PC-9 (cell line): ENCODE results near the gene C5orf58.

Experiments
- EZH2 ChIP-seq: fragments of 200-600 bp; sonication (generic); IDR thresholded peaks from 2 replicates; pipeline ENCODE4 v1.8.0; 2017; ENCODE audit warnings: antibody characterized with exemption, low read depth
- TF ChIP-seq, protein P1 (sequence below): fragments of 200-600 bp; sonication (generic); conservative IDR thresholded peaks from 2 replicates; pipeline ENCODE4 v1.6.1; 2017; ENCODE audit warnings: mixed run types, antibody characterized with exemption, mild to moderate bottlenecking, moderate library complexity

DNA sequence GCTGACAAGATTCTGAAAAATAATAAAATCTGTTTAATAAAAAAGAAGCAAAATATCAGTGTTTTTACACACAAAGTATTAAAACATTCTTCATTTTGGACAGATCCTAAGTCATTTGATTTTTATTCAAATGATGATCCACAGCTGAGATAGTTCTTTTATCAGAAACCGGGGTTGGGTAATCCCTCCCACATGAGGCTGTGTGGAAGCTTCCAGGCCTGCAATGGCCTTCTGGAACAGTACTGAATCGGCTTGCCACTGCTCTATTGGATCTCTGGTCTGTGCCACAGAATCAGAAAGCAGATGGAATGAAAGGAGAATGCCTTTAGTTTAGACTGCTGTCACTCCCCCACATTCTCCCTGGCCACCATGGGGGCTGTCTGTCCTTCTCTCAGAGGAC, 6.1 kb upstream of the C5orf58 start:
- TF ChIP-seq, protein P1, sequence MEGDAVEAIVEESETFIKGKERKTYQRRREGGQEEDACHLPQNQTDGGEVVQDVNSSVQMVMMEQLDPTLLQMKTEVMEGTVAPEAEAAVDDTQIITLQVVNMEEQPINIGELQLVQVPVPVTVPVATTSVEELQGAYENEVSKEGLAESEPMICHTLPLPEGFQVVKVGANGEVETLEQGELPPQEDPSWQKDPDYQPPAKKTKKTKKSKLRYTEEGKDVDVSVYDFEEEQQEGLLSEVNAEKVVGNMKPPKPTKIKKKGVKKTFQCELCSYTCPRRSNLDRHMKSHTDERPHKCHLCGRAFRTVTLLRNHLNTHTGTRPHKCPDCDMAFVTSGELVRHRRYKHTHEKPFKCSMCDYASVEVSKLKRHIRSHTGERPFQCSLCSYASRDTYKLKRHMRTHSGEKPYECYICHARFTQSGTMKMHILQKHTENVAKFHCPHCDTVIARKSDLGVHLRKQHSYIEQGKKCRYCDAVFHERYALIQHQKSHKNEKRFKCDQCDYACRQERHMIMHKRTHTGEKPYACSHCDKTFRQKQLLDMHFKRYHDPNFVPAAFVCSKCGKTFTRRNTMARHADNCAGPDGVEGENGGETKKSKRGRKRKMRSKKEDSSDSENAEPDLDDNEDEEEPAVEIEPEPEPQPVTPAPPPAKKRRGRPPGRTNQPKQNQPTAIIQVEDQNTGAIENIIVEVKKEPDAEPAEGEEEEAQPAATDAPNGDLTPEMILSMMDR: no peak
- TF ChIP-seq EZH2: no peak
